Measurements from ENCODE around the gene PRSS1.

DNA sequence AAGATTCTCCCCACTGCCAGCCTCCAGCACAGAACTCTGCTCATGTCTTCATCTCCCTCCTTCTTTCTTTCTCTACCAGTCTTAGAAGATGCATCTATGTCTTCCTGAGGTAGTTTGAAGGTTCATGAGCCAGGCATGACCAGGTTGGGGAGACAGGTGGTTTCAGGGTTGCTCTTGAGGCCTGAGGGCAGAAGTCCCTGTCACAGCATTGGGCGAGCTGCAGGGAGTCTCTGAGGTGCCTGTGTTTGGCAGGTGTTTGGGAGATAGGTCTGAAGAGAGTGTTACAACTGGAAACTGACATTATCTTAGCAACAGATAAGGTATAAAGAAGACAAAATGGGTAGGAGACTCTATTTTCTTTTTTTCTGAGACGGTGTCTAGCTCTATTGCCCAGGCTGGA, 40.2 kb downstream of the PRSS1 start:
- TF ChIP-seq, protein P1, sequence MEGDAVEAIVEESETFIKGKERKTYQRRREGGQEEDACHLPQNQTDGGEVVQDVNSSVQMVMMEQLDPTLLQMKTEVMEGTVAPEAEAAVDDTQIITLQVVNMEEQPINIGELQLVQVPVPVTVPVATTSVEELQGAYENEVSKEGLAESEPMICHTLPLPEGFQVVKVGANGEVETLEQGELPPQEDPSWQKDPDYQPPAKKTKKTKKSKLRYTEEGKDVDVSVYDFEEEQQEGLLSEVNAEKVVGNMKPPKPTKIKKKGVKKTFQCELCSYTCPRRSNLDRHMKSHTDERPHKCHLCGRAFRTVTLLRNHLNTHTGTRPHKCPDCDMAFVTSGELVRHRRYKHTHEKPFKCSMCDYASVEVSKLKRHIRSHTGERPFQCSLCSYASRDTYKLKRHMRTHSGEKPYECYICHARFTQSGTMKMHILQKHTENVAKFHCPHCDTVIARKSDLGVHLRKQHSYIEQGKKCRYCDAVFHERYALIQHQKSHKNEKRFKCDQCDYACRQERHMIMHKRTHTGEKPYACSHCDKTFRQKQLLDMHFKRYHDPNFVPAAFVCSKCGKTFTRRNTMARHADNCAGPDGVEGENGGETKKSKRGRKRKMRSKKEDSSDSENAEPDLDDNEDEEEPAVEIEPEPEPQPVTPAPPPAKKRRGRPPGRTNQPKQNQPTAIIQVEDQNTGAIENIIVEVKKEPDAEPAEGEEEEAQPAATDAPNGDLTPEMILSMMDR (IDR thresholded peaks at IDR 0.05) = no peak
- TF ChIP-seq POLR2A (IDR thresholded peaks at IDR 0.05) = no peak
- TF ChIP-seq POLR2AphosphoS5 (IDR thresholded peaks at IDR 0.05) = no peak

Measured in breast epithelium (tissue), 3 donors.